Tibial nerve (tissue), 4 donors: ENCODE results near the gene DDC.

Experiments used
- EP300 ChIP-seq, 2 donors: sonication (generic); formaldehyde crosslinking; IDR thresholded peaks; one replicate each; pipeline ENCODE4 v1.6.1; 2017; ENCODE audit warnings: antibody characterized with exemption in 2 of 2, mild to moderate bottlenecking in 1 of 2
- POLR2A ChIP-seq, 2 donors: fragments of 450-650 bp; IDR thresholded peaks; one replicate each; pipeline ENCODE4 v1.6.1; 2017; ENCODE audit warnings: antibody characterized with exemption in 2 of 2, mild to moderate bottlenecking in 2 of 2, moderate library complexity in 2 of 2
- TF ChIP-seq, protein P1 (sequence below), 5 experiments: fragments of 200-600 bp in 3 of 5; fragments of 450-650 bp in 2 of 5; sonication (generic) in 3 of 5; IDR thresholded peaks; one replicate each; pipeline ENCODE4 v1.5.1; 2016 to 2019; ENCODE audit warnings: antibody characterized with exemption in 5 of 5, mild to moderate bottlenecking in 3 of 5, moderate library complexity in 2 of 5

DNA sequence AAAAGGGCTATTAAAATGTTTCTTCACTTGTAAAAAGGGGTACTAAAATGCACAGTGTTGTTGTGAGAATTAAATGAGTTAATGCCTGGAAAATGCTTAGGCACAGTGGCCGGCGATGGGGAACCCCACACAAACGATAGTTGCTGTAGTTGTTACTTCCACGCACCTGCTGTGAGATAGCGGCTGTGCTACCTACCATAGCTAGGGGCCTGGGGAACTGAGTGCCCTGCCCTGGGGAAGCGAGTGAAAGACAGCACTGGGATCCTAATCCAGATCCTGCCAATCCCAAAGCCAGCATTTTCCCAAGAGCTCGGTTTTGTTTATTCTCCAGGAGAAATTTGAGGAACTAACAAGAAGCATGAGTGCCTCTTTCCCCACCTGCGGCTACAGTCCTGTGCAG lies 27.8 kb downstream of the DDC start:
- TF ChIP-seq POLR2A (IDR thresholded peaks at IDR 0.05) = no peak
- TF ChIP-seq, protein P1, sequence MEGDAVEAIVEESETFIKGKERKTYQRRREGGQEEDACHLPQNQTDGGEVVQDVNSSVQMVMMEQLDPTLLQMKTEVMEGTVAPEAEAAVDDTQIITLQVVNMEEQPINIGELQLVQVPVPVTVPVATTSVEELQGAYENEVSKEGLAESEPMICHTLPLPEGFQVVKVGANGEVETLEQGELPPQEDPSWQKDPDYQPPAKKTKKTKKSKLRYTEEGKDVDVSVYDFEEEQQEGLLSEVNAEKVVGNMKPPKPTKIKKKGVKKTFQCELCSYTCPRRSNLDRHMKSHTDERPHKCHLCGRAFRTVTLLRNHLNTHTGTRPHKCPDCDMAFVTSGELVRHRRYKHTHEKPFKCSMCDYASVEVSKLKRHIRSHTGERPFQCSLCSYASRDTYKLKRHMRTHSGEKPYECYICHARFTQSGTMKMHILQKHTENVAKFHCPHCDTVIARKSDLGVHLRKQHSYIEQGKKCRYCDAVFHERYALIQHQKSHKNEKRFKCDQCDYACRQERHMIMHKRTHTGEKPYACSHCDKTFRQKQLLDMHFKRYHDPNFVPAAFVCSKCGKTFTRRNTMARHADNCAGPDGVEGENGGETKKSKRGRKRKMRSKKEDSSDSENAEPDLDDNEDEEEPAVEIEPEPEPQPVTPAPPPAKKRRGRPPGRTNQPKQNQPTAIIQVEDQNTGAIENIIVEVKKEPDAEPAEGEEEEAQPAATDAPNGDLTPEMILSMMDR (IDR thresholded peaks at IDR 0.05) = no peak
- TF ChIP-seq EP300 (IDR thresholded peaks at IDR 0.05) = no peak
